Right cardiac atrium (tissue), 5 donors: ENCODE data around the gene ECT2. TPM values are rescaled to one million over a fixed set of nuclear protein-coding genes. Genes with fewer than 3 reads are reported as not detected.
"Not testable (repeated sequence)": the region's sequence is repeated elsewhere in the genome, so short reads cannot be mapped to it uniquely, and the experiment has no call there.

Source experiments
- ATAC-seq, 2 donors: fragments of 200-7000 bp; cut with Tn5 transposase; one replicate each; pipeline versions ENCODE4 v1.8.0 to v1.9.1; 2020; ENCODE audit warnings: moderate library complexity in 2 of 2, mild to moderate bottlenecking in 1 of 2
- DNase-seq, 3 donors: peaks; one replicate each; pipeline ENCODE4 v3.0.0-alpha.2; 2020
- H3K27ac ChIP-seq: one replicate; pipeline ENCODE4 v1.5.1; 2013; ENCODE audit warnings: mild to moderate bottlenecking, low read length, control low read depth, moderate library complexity
- H3K27me3 ChIP-seq: one replicate; pipeline ENCODE4 v1.6.1; 2013; ENCODE audit not compliant: control insufficient read depth, insufficient read depth
- H3K4me1 ChIP-seq: one replicate; pipeline ENCODE4 v1.6.1; 2013; ENCODE audit warnings: low read length; ENCODE audit not compliant: control insufficient read depth, insufficient read depth
- H3K4me3 ChIP-seq: one replicate; pipeline ENCODE4 v1.5.1; 2013; ENCODE audit warnings: low read length, control low read depth
- H3K9me3 ChIP-seq: one replicate; pipeline ENCODE4 v1.6.1; 2013; ENCODE audit warnings: low read length; ENCODE audit not compliant: control insufficient read depth
- WGBS: extraction: QIAGEN DNeasy Blood & Tissue Kit; methylation state at CpG from one replicate; pipeline ENCODE4 v1.1.7; 2013; 5-methylcytosine and 5-hydroxymethylcytosine counted together
- intact Hi-C, 4 donors: fragments of 100-400 bp; cut with DNase I; formaldehyde crosslinking; loops; one replicate each; pipeline versions ENCODE4 v1.11.0 to v1.14.0; 2022 to 2023
- polyA plus RNA-seq: library from polyadenylated mRNA; stranded (reverse); fragments of 200-250 nt; gene quantifications from one replicate; pipeline ENCODE4 v1.2.3, GENCODE V29; 2013
- total RNA-seq, 4 donors: library from RNA; stranded (reverse); fragmentation: NEBNext Ultra II Directional; extraction: Animal tissue kit (Norgen Biotek cat#: 25700); gene quantifications; one replicate each; pipeline ENCODE4 v1.2.1, GENCODE V29; 2021
- donor health status: healthy with polysubstance abuse.
- donor health status: DM: no; HTN: yes; CAD: no.
- donor health status: DM: no; HTN: no; CAD: no.
- donor health status: DM: no; HTN: yes; CAD: no; lungs with severe emphysema.
- donor health status: DM: yes; HTN: yes; CAD: no.

Gene ECT2
- total and polyA plus RNA-seq, 5 donors, result 1.6 to 5.6 (median 5.2) TPM

DNA sequence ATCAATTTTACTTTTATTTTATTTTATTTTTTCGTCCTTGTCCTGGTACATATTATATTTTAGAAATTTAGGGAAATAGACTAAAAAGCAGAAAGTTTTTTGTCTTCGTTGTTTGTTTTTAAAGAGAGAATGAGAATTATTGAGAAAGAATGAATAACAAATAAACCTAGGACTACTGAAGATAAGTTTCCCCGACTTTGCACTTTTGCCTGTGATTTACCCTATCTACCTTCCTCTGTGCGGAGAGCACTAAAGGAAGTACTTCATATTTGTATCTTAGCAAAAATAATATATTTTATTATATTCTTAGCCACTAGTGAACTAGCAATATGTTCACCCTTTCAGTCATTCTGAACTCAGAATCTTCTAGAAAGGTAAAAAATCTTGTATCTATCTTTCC, 60.6 kb downstream of the ECT2 start:
- no peak for DNase-seq
- Histone ChIP-seq H3K27ac (no peak overlapping the region), H3K4me1 (no peaks in the 10 kb centered on the region), H3K9me3 (no peaks in the 10 kb centered on the region), H3K4me3 (no peak overlapping the region), H3K27me3 (no peaks in the 10 kb centered on the region)
- 95% methylated on average over 4 of the region's 4 CpGs for WGBS
- ATAC-seq, result no peak
- intact Hi-C loops, result loop anchor here in 1 of 4 donors (5.0 kb wide), 1 partner anchor 746 kb away; no protein-coding TSS in a partner anchor

DNA sequence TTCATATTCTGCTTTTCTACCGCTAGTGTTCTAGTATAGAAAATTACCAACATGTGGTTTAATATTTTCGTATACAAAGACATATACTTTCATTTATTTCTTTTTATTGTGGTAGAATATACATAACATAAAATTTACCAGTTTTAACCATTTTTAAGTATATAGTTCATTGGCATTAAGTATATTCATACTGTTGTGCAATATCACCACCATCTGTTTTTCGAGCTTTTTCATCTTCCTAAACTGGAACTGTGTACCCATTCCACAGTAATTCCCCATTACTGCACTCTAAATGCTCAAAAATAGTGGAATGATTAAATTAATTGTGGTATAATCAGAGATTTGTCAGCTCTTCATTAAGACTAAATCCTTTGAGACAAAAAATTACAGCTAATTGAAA, 62.9 kb downstream of the ECT2 start:
- Histone ChIP-seq H3K4me3 (no peak overlapping the region), H3K27ac (no peak overlapping the region), H3K27me3 (no peaks in the 10 kb centered on the region), H3K4me1 (no peaks in the 10 kb centered on the region), H3K9me3 (no peaks in the 10 kb centered on the region)
- no peak for DNase-seq
- intact Hi-C loops, result loop anchor here in 1 of 4 donors (5.0 kb wide), 1 partner anchor 744 kb away; no protein-coding TSS in a partner anchor
- WGBS, result 96% methylated on average over 3 of the region's 3 CpGs
- no peak for ATAC-seq

DNA sequence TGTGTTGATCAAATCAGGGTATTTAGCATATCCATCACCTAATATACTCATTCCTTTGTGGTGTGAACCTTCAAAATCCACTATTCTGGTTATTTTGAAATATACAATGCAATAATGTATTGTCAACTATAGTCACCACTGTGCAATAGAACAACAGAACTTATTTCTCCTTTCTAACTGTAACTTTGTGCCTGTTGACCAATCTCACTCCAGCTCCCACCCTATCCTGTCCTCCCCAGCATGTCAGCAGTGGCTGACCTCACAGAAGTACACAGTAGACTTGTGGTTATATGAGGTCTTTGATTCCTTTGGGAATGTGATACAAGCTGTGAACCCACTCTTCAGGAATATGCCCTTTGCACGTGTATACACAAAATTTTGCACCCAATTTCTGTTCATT, 64.2 kb downstream of the ECT2 start:
- Histone ChIP-seq H3K27me3 (no peaks in the 10 kb centered on the region), H3K4me3 (no peak overlapping the region), H3K4me1 (no peaks in the 10 kb centered on the region), H3K27ac (no peak overlapping the region), H3K9me3 (no peaks in the 10 kb centered on the region)
- intact Hi-C loops, result loop anchor here in 1 of 4 donors (5.0 kb wide), 1 partner anchor 743 kb away; no protein-coding TSS in a partner anchor
- WGBS, result 78% methylated on average over 1 of the region's 1 CpG
- no peak for DNase-seq
- no peak for ATAC-seq

DNA sequence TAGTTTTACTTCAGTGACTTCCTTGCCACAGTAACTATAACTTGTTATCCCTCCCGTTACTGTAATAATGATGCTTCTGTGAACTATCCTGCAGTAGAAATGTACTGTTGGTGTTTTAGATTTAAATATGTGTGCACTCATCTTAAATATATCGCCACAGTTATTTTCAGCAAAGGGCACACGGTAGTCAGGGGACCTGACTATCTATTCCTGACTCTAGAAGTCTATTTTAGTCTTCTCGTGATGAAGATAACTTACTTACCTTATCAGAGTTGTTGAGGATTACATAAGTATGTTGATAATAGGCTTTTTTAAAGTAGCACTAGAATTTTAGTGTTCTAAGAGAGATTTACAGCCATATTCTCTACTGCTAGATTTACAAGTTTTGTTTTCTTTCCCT, 65.3 kb downstream of the ECT2 start:
- intact Hi-C loops, result no loop called here
- ATAC-seq, result peak in 1 of 2 donors; percentile 65
- H3K4me1 ChIP-seq, result no peaks in the 10 kb centered on the region
- no peak overlapping the region for H3K4me3 ChIP-seq
- no peaks in the 10 kb centered on the region for H3K9me3 ChIP-seq
- WGBS, result 51% methylated on average over 4 of the region's 4 CpGs
- DNase-seq, result no peak
- H3K27me3 ChIP-seq, result no peaks in the 10 kb centered on the region
- no peak overlapping the region for H3K27ac ChIP-seq

DNA sequence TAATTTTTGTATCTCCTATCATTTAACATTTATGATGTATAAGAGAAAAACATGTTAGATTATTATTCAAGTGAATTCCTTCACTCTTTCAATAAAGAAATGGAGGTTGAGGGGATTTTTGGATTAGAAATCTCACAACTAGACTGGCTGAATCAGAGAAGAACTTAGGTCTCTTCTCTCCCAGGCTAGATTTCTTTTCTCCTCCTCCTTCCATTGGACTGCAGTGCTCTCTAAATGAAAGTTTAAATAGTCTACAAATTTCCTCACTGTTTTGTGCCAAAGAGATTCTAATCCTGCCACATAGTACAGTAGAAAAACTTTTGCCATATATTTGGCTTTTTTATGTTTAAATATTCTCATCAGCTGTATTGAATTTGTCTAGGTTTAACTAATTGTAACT, 65.8 kb downstream of the ECT2 start:
- intact Hi-C loops, result no loop called here
- ATAC-seq, result no peak
- H3K27ac ChIP-seq, result no peak overlapping the region

DNA sequence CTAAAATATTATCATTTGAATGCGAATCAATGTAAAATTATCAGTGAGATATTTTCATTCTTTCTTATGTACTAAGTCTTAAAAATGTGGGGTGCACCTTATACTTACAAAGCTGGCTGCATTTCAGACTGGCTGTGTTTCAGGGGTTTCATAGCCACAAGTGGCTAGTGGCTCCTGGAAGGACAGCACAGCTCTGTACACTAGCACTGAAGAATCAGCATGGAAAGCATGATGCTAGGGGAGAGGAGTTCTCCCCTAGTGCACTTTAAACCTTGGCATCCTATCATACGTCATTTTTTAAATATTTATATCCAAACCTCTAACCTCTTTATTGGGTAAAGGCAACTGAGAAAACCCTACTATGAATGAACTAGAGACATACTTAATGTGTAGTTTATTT, 66.4 kb downstream of the ECT2 start:
- ATAC-seq, result no peak

More for the DNA sequence above, 65.8 kb downstream of the ECT2 start:
- no peak for DNase-seq
- Histone ChIP-seq H3K9me3 (no peaks in the 10 kb centered on the region), H3K27me3 (no peaks in the 10 kb centered on the region), H3K4me1 (no peaks in the 10 kb centered on the region), H3K4me3 (no peak overlapping the region)

DNA sequence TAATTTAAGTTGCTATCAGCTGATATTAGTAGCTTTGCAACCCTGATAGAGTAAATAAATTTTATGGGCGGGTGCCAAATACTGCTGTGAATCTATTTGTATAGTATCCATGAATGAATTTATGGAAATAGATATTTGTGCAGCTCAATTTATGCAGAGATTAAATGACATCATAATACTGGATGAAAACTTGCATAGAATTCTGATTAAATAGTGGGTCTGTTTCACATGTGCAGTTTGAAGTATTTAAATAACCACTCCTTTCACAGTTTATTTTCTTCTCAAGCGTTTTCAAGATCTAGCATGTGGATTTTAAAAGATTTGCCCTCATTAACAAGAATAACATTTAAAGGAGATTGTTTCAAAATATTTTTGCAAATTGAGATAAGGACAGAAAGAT, 70.0 kb downstream of the ECT2 start:
- WGBS, result 41% methylated on average over 2 of the region's 2 CpGs
- intact Hi-C loops, result no loop called here
- no peaks in the 10 kb centered on the region for H3K9me3 ChIP-seq

More for the DNA sequence above, 66.4 kb downstream of the ECT2 start:
- no peak overlapping the region for H3K4me3 ChIP-seq
- no peak for DNase-seq
- H3K27ac ChIP-seq, result no peak overlapping the region
- no peaks in the 10 kb centered on the region for H3K27me3 ChIP-seq
- H3K4me1 ChIP-seq, result no peaks in the 10 kb centered on the region
- 81% methylated on average over 2 of the region's 2 CpGs for WGBS
- intact Hi-C loops, result no loop called here
- no peaks in the 10 kb centered on the region for H3K9me3 ChIP-seq

DNA sequence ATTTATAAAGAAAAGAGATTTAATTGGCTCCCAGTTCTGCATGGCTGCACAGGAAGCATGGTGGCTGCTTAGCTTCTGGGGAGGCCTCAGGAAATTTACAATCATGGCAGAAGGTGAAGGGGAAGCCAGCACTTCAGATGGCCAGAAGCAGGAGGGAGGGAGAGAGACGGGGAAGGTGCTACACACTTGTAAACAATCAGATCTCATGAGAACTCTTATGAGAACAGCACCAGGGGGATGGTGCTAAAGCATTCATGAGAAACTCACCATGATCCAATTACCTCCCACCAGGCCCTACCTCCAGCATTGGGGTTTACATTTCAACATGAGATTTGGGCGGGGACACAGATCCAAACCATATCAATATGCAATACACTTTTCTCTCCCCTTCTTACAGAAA, 73.7 kb downstream of the ECT2 start:
- H3K27me3 ChIP-seq, result no peaks in the 10 kb centered on the region
- DNase-seq, result no peak
- H3K4me1 ChIP-seq, result no peaks in the 10 kb centered on the region
- 84% methylated on average over 2 of the region's 2 CpGs for WGBS
- H3K27ac ChIP-seq, result no peak overlapping the region
- ATAC-seq, result no peak
- H3K4me3 ChIP-seq, result no peak overlapping the region
- H3K9me3 ChIP-seq, result no peaks in the 10 kb centered on the region
- intact Hi-C loops, result no loop called here

More for the DNA sequence above, 70.0 kb downstream of the ECT2 start:
- no peaks in the 10 kb centered on the region for H3K27me3 ChIP-seq
- no peak for DNase-seq
- H3K27ac ChIP-seq, result no peak overlapping the region
- H3K4me1 ChIP-seq, result no peaks in the 10 kb centered on the region
- ATAC-seq, result no peak
- no peak overlapping the region for H3K4me3 ChIP-seq

DNA sequence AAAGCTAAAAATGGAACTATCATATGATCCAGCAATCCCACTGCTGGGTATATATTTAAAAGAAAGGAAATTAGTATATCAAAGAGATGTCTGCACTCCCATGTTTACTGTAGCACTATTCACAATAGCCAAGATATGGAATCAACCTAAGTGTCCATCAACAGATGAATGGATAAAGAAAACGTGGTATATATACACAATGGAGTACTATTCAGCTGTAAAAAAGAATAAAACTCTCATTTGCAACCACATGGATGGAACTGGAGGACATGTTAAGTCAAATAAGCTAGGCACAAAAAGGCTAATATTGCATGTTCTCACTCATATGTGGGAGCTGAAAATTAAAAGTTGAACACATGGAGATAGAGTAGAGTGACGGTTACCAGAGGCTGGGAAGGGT, 76.7 kb downstream of the ECT2 start:
- DNase-seq, H3K27me3 ChIP-seq, H3K9me3 ChIP-seq, intact Hi-C loops, H3K4me3 ChIP-seq, ATAC-seq, H3K27ac ChIP-seq, H3K4me1 ChIP-seq: not testable (repeated sequence)
- WGBS, result 97% methylated on average over 2 of the region's 2 CpGs

DNA sequence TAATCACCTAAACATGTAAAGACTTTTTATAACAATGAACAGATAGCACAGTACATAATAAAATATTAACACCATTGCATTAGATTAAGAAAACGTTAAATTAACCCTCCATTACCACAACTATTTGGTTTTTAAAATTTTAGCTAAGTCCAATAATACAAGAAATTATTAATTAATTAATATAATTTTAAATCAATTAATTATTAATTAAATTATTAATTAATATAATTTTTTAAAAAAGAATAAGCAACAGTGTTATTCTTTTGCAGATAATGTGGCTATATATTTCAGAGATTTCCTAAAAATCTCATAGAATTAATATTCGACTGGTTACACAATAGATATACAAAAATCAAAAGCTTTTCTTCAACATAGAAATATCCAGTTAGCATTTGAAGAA, 82.5 kb downstream of the ECT2 start:
- no peak overlapping the region for H3K4me3 ChIP-seq
- no peaks in the 10 kb centered on the region for H3K9me3 ChIP-seq
- ATAC-seq (no peak), DNase-seq (no peak)
- intact Hi-C loops, result loop anchor here in 2 of 4 donors (10.0 kb wide), 1 partner anchor 212 kb away; no protein-coding TSS in a partner anchor
- no peak overlapping the region for H3K27ac ChIP-seq
- WGBS, result 94% methylated on average over 2 of the region's 2 CpGs
- no peaks in the 10 kb centered on the region for H3K4me1 ChIP-seq
- no peaks in the 10 kb centered on the region for H3K27me3 ChIP-seq

DNA sequence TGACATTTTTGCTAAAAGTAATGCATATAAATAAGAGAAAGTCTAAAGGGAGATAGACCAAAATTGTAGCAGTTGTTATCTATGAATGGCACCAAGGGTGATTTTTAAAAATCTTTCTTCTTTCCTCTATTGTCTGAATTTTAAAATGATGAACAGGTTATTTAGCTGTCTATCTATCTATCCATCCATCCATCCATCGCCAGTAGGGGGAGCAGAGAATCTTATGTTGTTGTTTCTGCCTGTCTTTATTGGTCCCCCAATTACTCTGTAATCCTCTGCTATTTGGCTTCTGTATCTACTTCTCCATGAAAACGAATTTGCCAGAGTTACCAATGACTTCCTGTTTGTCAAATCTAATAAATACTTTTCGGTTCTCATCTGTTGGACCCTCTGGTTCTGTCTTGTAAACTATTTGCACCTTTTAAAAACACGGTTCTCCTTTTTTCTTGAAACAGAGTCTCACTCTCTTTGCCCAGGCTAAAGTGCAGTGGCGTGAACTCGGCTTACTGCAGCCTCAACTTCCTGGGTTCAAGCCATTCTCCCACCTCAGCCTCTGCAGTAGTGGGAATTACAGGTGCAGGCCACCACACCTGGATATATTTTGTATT, 86.0 kb downstream of the ECT2 start:
- ATAC-seq, result peak in 1 of 2 donors; percentile 72
- intact Hi-C loops, result loop anchor here in 3 of 4 donors (5.0 to 10.0 kb wide), 2 partner anchors 208 to 211 kb away; no protein-coding TSS in a partner anchor
- peak in 1 of 3 donors; percentile 30 for DNase-seq

More for the DNA sequence above, 86.0 kb downstream of the ECT2 start:
- Histone ChIP-seq H3K9me3 (no peaks in the 10 kb centered on the region), H3K27me3 (no peaks in the 10 kb centered on the region), H3K4me3 (no peak overlapping the region), H3K27ac (no peak overlapping the region), H3K4me1 (no peaks in the 10 kb centered on the region)
- 48% methylated on average over 6 of the region's 6 CpGs for WGBS
